HCT116 (cell line): ENCODE measurements around the gene COBLL1. TPM values are rescaled to one million over a fixed set of nuclear protein-coding genes. Genes with fewer than 3 reads are reported as not detected.

Source experiments
- ATAC-seq: fragments of 200-7000 bp; cut with Tn5 transposase; 2 replicates; pipeline ENCODE4 v1.9.1; 2020; ENCODE audit warnings: mild to moderate bottlenecking, moderate library complexity
- BruUV-seq: library from RNA; stranded (reverse); fragments of 400-500 nt; replicated peaks from 2 replicates; lab custom pipeline; 2021; lab: Mats Ljungman, UMichigan
- CTCF ChIA-PET: fragments of 300-600 bp; sonication (Branson Sonifier 250); formaldehyde crosslinking; loops from one replicate; lab custom pipeline; 2021; ENCODE audit warnings: antibody characterized with exemption; lab: Charles Lee
- POLR2A ChIA-PET: fragments of 300-600, 350-600 bp; sonication (Branson Sonifier 250); formaldehyde crosslinking; loops from one replicate; lab custom pipeline; 2021; ENCODE audit warnings: antibody characterized with exemption; lab: Charles Lee
- RAD21 ChIA-PET, 2 experiments: fragments of 300-600 bp; sonication (Branson Sonifier 250); formaldehyde crosslinking; loops; one replicate each; lab custom pipeline; 2023; ENCODE audit warnings: low total read pairs in 2 of 2; ENCODE audit not compliant: uncharacterized antibody in 2 of 2, unreplicated experiment in 2 of 2, low non-redundant PET in 1 of 2; lab: Charles Lee
- DNase-seq: peaks from one replicate; pipeline ENCODE4 v3.0.0-alpha.2; 2010; ENCODE audit warnings: low read depth, low spot score
- H2AFZ ChIP-seq: fragments of 200-600 bp; shearing (Covaris generic), sonication (generic); 2 replicates; pipeline ENCODE4 v1.6.1; 2017; ENCODE audit warnings: low read depth, mixed run types, mixed read lengths, antibody characterized with exemption, low read length; ENCODE audit not compliant: poor library complexity, severe bottlenecking
- H3K27ac ChIP-seq: 2 replicates; pipeline ENCODE4 v1.5.1; 2012; ENCODE audit warnings: low read depth, low read length
- H3K27me3 ChIP-seq: fragments of 200-600 bp; sonication (generic); 2 replicates; pipeline ENCODE4 v1.6.1; 2016; ENCODE audit warnings: mixed run types, low read length, mixed read lengths; ENCODE audit not compliant: insufficient read depth
- H3K36me3 ChIP-seq, 2 experiments: fragments of 200-500 bp in 1 of 2; fragments of 200-600 bp in 1 of 2; sonication (Bioruptor generic) in 1 of 2; sonication (generic) in 1 of 2; 2 replicates each; pipeline versions ENCODE4 v1.5.1 to v1.6.1; 2014 to 2016; ENCODE audit warnings: low read length in 2 of 2, inconsistent platforms in 1 of 2, mixed read lengths in 1 of 2, mixed run types in 1 of 2; ENCODE audit not compliant: insufficient read depth in 2 of 2, control insufficient read depth in 1 of 2
- H3K4me1 ChIP-seq, 2 experiments: fragments of 200-600 bp in 1 of 2; sonication (generic) in 1 of 2; 2 replicates each; pipeline versions ENCODE4 v1.5.1 to v1.6.1; 2012 to 2017; ENCODE audit warnings: low read length in 2 of 2, inconsistent platforms in 1 of 2, mild to moderate bottlenecking in 1 of 2, mixed read lengths in 1 of 2, mixed run types in 1 of 2, moderate library complexity in 1 of 2; ENCODE audit not compliant: insufficient read depth in 2 of 2, control insufficient read depth in 1 of 2
- H3K4me2 ChIP-seq: fragments of 200-600 bp; sonication (generic); 2 replicates; pipeline ENCODE4 v1.6.1; 2017; ENCODE audit warnings: mixed run types, low read length, mixed read lengths
- H3K4me3 ChIP-seq, 2 experiments: fragments of 200-600 bp in 1 of 2; sonication (generic) in 1 of 2; replicated peaks in 1 of 2; 2 replicates each; pipeline ENCODE4 v1.5.1; 2011 to 2016; ENCODE audit warnings: low read length in 2 of 2, control low read depth in 1 of 2, low read depth in 1 of 2, mild to moderate bottlenecking in 1 of 2, mixed read lengths in 1 of 2, mixed run types in 1 of 2
- H3K79me2 ChIP-seq: fragments of 200-600 bp; sonication (generic); 2 replicates; pipeline ENCODE4 v1.6.1; 2017; ENCODE audit warnings: mild to moderate bottlenecking, mixed run types, low read length, moderate library complexity, mixed read lengths; ENCODE audit not compliant: insufficient read depth
- H3K9ac ChIP-seq: fragments of 200-600 bp; sonication (generic); 2 replicates; pipeline ENCODE4 v1.6.1; 2016; ENCODE audit warnings: low read length, mixed read lengths
- H3K9me2 ChIP-seq: fragments of 200-600 bp; sonication (generic), shearing (Covaris generic); 2 replicates; pipeline ENCODE4 v1.6.1; 2017; ENCODE audit warnings: mixed run types, mild to moderate bottlenecking, moderate library complexity; ENCODE audit not compliant: insufficient read depth
- H3K9me3 ChIP-seq, 2 experiments: fragments of 200-500 bp in 1 of 2; fragments of 200-600 bp in 1 of 2; sonication (Bioruptor generic) in 1 of 2; sonication (generic) in 1 of 2; 2 replicates each; pipeline ENCODE4 v1.6.1; 2014 to 2017; ENCODE audit warnings: low read length in 2 of 2, mixed read lengths in 2 of 2, inconsistent platforms in 1 of 2, low read depth in 1 of 2, mild to moderate bottlenecking in 1 of 2, mixed run types in 1 of 2, moderate library complexity in 1 of 2; ENCODE audit not compliant: control insufficient read depth in 1 of 2, insufficient read depth in 1 of 2
- H4K20me1 ChIP-seq: fragments of 200-600 bp; sonication (generic), shearing (Covaris generic); 2 replicates; pipeline ENCODE4 v1.6.1; 2017; ENCODE audit warnings: mixed run types, mild to moderate bottlenecking, moderate library complexity; ENCODE audit not compliant: insufficient read depth
- ATF3 ChIP-seq: IDR thresholded peaks from 2 replicates; pipeline ENCODE4 v1.6.1; 2012
- CEBPB ChIP-seq: IDR thresholded peaks from 2 replicates; pipeline ENCODE4 v1.6.1; 2012; ENCODE audit warnings: low read depth
- EGR1 ChIP-seq: IDR thresholded peaks from 2 replicates; pipeline ENCODE4 v1.6.1; 2012; ENCODE audit warnings: low read depth
- ELF1 ChIP-seq: IDR thresholded peaks from 2 replicates; pipeline ENCODE4 v1.6.1; 2012; ENCODE audit warnings: low read depth, borderline replicate concordance
- EZH2 ChIP-seq: fragments of 200-600 bp; sonication (generic); IDR thresholded peaks from 2 replicates; pipeline ENCODE4 v1.6.1; 2017; ENCODE audit warnings: antibody characterized with exemption, mixed run types
- EZH2phosphoT487 ChIP-seq: fragments of 200-600 bp; IDR thresholded peaks from 2 replicates; pipeline ENCODE4 v1.6.1; 2018; ENCODE audit warnings: antibody characterized with exemption, borderline replicate concordance
- FOSL1 ChIP-seq: IDR thresholded peaks from 2 replicates; pipeline ENCODE4 v1.6.1; 2012; ENCODE audit warnings: low read depth
- JUND ChIP-seq: IDR thresholded peaks from 2 replicates; pipeline ENCODE4 v1.6.1; 2012
- MAX ChIP-seq: IDR thresholded peaks from 2 replicates; pipeline ENCODE4 v1.6.1; 2012
- POLR2A ChIP-seq: IDR thresholded peaks from 2 replicates; pipeline ENCODE4 v1.7.0; 2011; ENCODE audit warnings: borderline replicate concordance; ENCODE audit not compliant: insufficient read depth, insufficient read length; ENCODE audit errors: extremely low read depth
- RAD21 ChIP-seq: IDR thresholded peaks from 2 replicates; pipeline ENCODE4 v1.6.1; 2012; ENCODE audit warnings: low read depth, mild to moderate bottlenecking
- SP1 ChIP-seq: IDR thresholded peaks from 2 replicates; pipeline ENCODE4 v1.6.1; 2012; ENCODE audit warnings: low read depth
- SRF ChIP-seq: IDR thresholded peaks from 2 replicates; pipeline ENCODE4 v1.6.1; 2012; ENCODE audit warnings: low read depth
- TCF7L2 ChIP-seq: IDR thresholded peaks from 2 replicates; pipeline ENCODE4 v1.7.0; 2011; ENCODE audit warnings: borderline replicate concordance, inconsistent platforms; ENCODE audit not compliant: insufficient read depth, insufficient read length; ENCODE audit errors: extremely low read depth
- YY1 ChIP-seq: IDR thresholded peaks from 2 replicates; pipeline ENCODE4 v1.6.1; 2011; ENCODE audit warnings: low read length, low read depth, moderate library complexity, mild to moderate bottlenecking; ENCODE audit not compliant: insufficient replicate concordance; ENCODE audit errors: extremely low read depth
- ZBTB33 ChIP-seq: IDR thresholded peaks from 2 replicates; pipeline ENCODE4 v1.6.1; 2011; ENCODE audit warnings: mild to moderate bottlenecking, low read length, moderate library complexity; ENCODE audit not compliant: insufficient replicate concordance; ENCODE audit errors: extremely low read depth
- ZFX ChIP-seq: fragments of 450-650 bp; IDR thresholded peaks from 2 replicates; pipeline ENCODE4 v1.6.1; 2017
- intact Hi-C: fragments of 100-400 bp; cut with micrococcal nuclease; formaldehyde crosslinking; loops from 2 replicates; pipeline ENCODE4 v1.10.0; 2022
- total RNA-seq: library from RNA; stranded (reverse); gene quantifications from one replicate; pipeline ENCODE4 v1.2.1, GENCODE V29; 2021; ENCODE audit not compliant: unreplicated experiment

Gene COBLL1
- total RNA-seq, 1 experiment from 2014 or later, result 3.6 TPM

GRCh38 chr2:164815071-164815793 lies 26.4 kb downstream of the COBLL1 start:
- no peak overlapping the region for H3K27ac ChIP-seq
- TF ChIP-seq EZH2 (no peak), TCF7L2 (no peak), POLR2A (no peak), JUND (no peak), ELF1 (no peak), YY1 (no peak), EGR1 (no peak), ZFX (no peak), SRF (no peak), SP1 (no peak), EZH2phosphoT487 (no peak), MAX (no peak), ZBTB33 (no peak), CEBPB (no peak), RAD21 (no peak), ATF3 (no peak), FOSL1 (no peak)
- TF ChIP-seq, all 23 proteins: peak for 0
- ChIA-PET CTCF (no interaction called here), POLR2A (no interaction called here), RAD21 (no interaction called here)
- Histone ChIP-seq H3K4me1 (no peaks in the 10 kb centered on the region), H3K9ac (no peak overlapping the region), H3K4me3 (no peak overlapping the region), H3K27me3 (no peaks in the 10 kb centered on the region), H2AFZ (no peak overlapping the region), H3K36me3 (no peaks in the 10 kb centered on the region), H3K9me3 (no peaks in the 10 kb centered on the region), H4K20me1 (no peaks in the 10 kb centered on the region), H3K4me2 (no peak overlapping the region), H3K9me2 (no peaks in the 10 kb centered on the region), H3K79me2 (no peaks in the 10 kb centered on the region)
- intact Hi-C loops, result no loop called here
- no peak for DNase-seq
- BruUV-seq, result no TSS peak
- ATAC-seq, result no peak
